ENCODE data around the gene FOXN4. TPM values are rescaled to one million over a fixed set of nuclear protein-coding genes. Genes with fewer than 3 reads are reported as not detected.

Gene FOXN4
- polyA plus RNA-seq, 1 donor (not counting 4 experiments of a cell fraction or from before 2014, with no cell fraction given): not detected

DNA sequence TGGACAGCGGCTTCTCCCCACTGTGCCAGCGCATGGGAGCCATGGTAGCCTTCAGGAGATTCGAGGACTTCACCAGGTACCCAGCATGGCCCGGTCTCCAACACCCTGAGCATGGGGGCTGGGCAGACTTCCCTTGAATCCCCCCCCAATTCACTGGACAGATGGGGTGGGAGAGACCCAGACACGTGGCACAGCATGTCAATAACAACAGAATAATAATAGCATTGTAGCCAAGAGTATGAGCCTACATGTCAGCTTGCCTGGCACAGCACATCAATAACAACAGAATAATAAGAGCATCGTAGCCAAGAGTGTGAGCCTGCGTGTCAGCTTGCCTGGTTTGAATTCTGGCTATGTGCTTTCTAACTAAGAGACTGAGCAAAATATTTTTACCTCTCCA is 76.4 kb downstream of the FOXN4 start:
- Histone ChIP-seq H3K27ac (ENCODE audit: control insufficient read depth, insufficient read depth, low read length) (no peak overlapping the region), H3K4me2 (ENCODE audit: control insufficient read depth, extremely low read depth, insufficient read depth, low read depth, low read length) (no peak overlapping the region), H2AFZ (ENCODE audit: control insufficient read depth, low read length) (no peak overlapping the region), H3K4me1 (ENCODE audit: control insufficient read depth, extremely low read depth, insufficient read depth, low read length) (no peaks in the 10 kb centered on the region), H3K9me1 (ENCODE audit: control insufficient read depth, extremely low read depth, insufficient read depth, low read length) (no peaks in the 10 kb centered on the region), H3K79me2 (ENCODE audit: control insufficient read depth, insufficient read depth, low read length) (no peaks in the 10 kb centered on the region), H3K27me3 (ENCODE audit: control insufficient read depth, extremely low read depth, insufficient read depth, low read length) (no peaks in the 10 kb centered on the region), H3K36me3 (ENCODE audit: control insufficient read depth in 2 of 2, extremely low read depth in 1 of 2, insufficient read depth in 2 of 2, low read length in 2 of 2) (no peaks in the 10 kb centered on the region), H3K9me3 (ENCODE audit: control insufficient read depth, low read depth, low read length) (no peaks in the 10 kb centered on the region), H4K20me1 (ENCODE audit: control insufficient read depth, extremely low read depth, insufficient read depth, low read length) (no peaks in the 10 kb centered on the region), H3K4me3 (ENCODE audit: control insufficient read depth in 2 of 3, extremely low read depth in 1 of 3, insufficient read depth in 2 of 3, low read depth in 1 of 3, low read length in 3 of 3) (no peak overlapping the region), H3K9ac (ENCODE audit: control insufficient read depth, extremely low read depth, insufficient read depth, low read length) (no peak overlapping the region)
- no peak for FAIRE-seq
- dilution Hi-C loops (cut with MboI; ENCODE audit: extremely low pct_ligation_motif_present, low sequenced_read_pairs): no loop called here
- DNase-seq (ENCODE audit: low read depth, low spot score): no peak
- TF ChIP-seq, protein P1, sequence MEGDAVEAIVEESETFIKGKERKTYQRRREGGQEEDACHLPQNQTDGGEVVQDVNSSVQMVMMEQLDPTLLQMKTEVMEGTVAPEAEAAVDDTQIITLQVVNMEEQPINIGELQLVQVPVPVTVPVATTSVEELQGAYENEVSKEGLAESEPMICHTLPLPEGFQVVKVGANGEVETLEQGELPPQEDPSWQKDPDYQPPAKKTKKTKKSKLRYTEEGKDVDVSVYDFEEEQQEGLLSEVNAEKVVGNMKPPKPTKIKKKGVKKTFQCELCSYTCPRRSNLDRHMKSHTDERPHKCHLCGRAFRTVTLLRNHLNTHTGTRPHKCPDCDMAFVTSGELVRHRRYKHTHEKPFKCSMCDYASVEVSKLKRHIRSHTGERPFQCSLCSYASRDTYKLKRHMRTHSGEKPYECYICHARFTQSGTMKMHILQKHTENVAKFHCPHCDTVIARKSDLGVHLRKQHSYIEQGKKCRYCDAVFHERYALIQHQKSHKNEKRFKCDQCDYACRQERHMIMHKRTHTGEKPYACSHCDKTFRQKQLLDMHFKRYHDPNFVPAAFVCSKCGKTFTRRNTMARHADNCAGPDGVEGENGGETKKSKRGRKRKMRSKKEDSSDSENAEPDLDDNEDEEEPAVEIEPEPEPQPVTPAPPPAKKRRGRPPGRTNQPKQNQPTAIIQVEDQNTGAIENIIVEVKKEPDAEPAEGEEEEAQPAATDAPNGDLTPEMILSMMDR (optimal IDR thresholded peaks at IDR 0.05 in 1 of 3, IDR thresholded peaks at IDR 0.05 in 1 of 3, conservative IDR thresholded peaks at IDR 0.05 in 1 of 3; ENCODE audit: extremely low read depth in 1 of 3, insufficient read depth in 2 of 3, low read length in 3 of 3): no peak
- TF ChIP-seq EZH2 (IDR thresholded peaks at IDR 0.05; ENCODE audit: low read length): no peak

DNA sequence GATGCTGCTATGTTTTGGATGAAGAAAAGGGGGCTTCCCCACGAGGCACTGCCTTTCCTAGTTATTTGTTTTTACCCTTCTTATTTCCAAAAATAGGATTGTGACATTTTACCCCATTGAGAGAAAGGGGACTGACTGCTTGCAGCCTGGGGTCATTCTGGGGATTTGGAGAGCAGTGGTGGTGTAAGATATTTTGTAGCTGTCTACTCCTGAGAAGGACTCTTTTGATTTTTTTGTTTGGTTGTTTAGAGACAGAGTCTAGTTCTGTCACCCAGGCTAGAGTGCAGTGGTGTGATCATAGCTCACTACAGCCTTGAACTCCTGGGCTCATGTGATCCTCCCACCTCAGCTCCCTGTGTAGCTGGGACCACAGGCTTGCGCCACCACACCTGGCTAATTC is 78.9 kb downstream of the FOXN4 start:
- Histone ChIP-seq H3K4me2 (ENCODE audit: control insufficient read depth, extremely low read depth, insufficient read depth, low read depth, low read length) (no peak overlapping the region), H2AFZ (ENCODE audit: control insufficient read depth, low read length) (no peak overlapping the region), H3K9ac (ENCODE audit: control insufficient read depth, extremely low read depth, insufficient read depth, low read length) (no peak overlapping the region), H3K36me3 (ENCODE audit: control insufficient read depth in 2 of 2, extremely low read depth in 1 of 2, insufficient read depth in 2 of 2, low read length in 2 of 2) (no peaks in the 10 kb centered on the region), H3K79me2 (ENCODE audit: control insufficient read depth, insufficient read depth, low read length) (no peaks in the 10 kb centered on the region), H3K27ac (ENCODE audit: control insufficient read depth, insufficient read depth, low read length) (no peak overlapping the region), H3K9me3 (ENCODE audit: control insufficient read depth, low read depth, low read length) (no peaks in the 10 kb centered on the region), H3K4me3 (ENCODE audit: control insufficient read depth in 2 of 3, extremely low read depth in 1 of 3, insufficient read depth in 2 of 3, low read depth in 1 of 3, low read length in 3 of 3) (no peak overlapping the region), H3K4me1 (ENCODE audit: control insufficient read depth, extremely low read depth, insufficient read depth, low read length) (no peaks in the 10 kb centered on the region), H3K27me3 (ENCODE audit: control insufficient read depth, extremely low read depth, insufficient read depth, low read length) (no peaks in the 10 kb centered on the region), H4K20me1 (ENCODE audit: control insufficient read depth, extremely low read depth, insufficient read depth, low read length) (no peaks in the 10 kb centered on the region), H3K9me1 (ENCODE audit: control insufficient read depth, extremely low read depth, insufficient read depth, low read length) (no peaks in the 10 kb centered on the region)
- FAIRE-seq (no peak), DNase-seq (ENCODE audit: low read depth, low spot score) (no peak)
- dilution Hi-C loops (cut with MboI; ENCODE audit: extremely low pct_ligation_motif_present, low sequenced_read_pairs): no loop called here
- TF ChIP-seq, protein P1 (optimal IDR thresholded peaks at IDR 0.05 in 1 of 3, IDR thresholded peaks at IDR 0.05 in 1 of 3, conservative IDR thresholded peaks at IDR 0.05 in 1 of 3; ENCODE audit: extremely low read depth in 1 of 3, insufficient read depth in 2 of 3, low read length in 3 of 3): no peak

Data from keratinocyte (primary cell).